Measurements from ENCODE around the gene RGS6. TPM values are rescaled to one million over a fixed set of nuclear protein-coding genes. Genes with fewer than 3 reads are reported as not detected.

The RGS6 gene
- total and polyA plus RNA-seq, 2 of the 4 experiments (the other 2 are of a cell fraction): not detected

- H2BK15ac ChIP-seq (ENCODE audit: low read depth, low read length): no peak overlapping the region
- no peaks in the 10 kb centered on the region for H3K36me3 ChIP-seq (ENCODE audit: control insufficient read depth, insufficient read depth, low read length)
- no peak overlapping the region for H3K4ac ChIP-seq (ENCODE audit: low read depth, low read length)
- H3K18ac ChIP-seq (ENCODE audit: low read depth, low read length): no peak overlapping the region
- no peak overlapping the region for H3K9ac ChIP-seq (ENCODE audit: low read depth, low read length)
- WGBS, 2 experiments (ENCODE audit: extremely low coverage in 2 of 2, insufficient read length in 1 of 2): no CpG with 5 or more reads among the region's 2 CpGs
- H3K9me3 ChIP-seq (ENCODE audit: control insufficient read depth, insufficient read depth, low read length): no peaks in the 10 kb centered on the region
- no peak overlapping the region for H3K4me2 ChIP-seq (ENCODE audit: low read depth, low read length)
- H3K14ac ChIP-seq (replicated peaks; ENCODE audit: low read depth, low read length): no peak overlapping the region
- H3K79me1 ChIP-seq (ENCODE audit: low read depth in 1 of 2, low read length in 2 of 2): no peaks in the 10 kb centered on the region
- no peak overlapping the region for H3K23ac ChIP-seq (ENCODE audit: low read depth, low read length)
- no peak overlapping the region for H2BK120ac ChIP-seq (ENCODE audit: low read depth, low read length)
- TF ChIP-seq USF2 (IDR thresholded peaks at IDR 0.05; ENCODE audit: low read depth, low read length) (no peak), BHLHE40 (IDR thresholded peaks at IDR 0.05; ENCODE audit: low read depth, low read length) (no peak), CEBPB (IDR thresholded peaks at IDR 0.05; ENCODE audit: low read depth, low read length) (no peak), NFE2L2 (IDR thresholded peaks at IDR 0.05; ENCODE audit: low read depth, low read length) (no peak), FOS (IDR thresholded peaks at IDR 0.05; ENCODE audit: low read depth, low read length) (no peak), RCOR1 (IDR thresholded peaks at IDR 0.05; ENCODE audit: insufficient replicate concordance, low read length) (no peak), MXI1 (IDR thresholded peaks at IDR 0.05; ENCODE audit: borderline replicate concordance, low read depth, low read length) (no peak), MAFK (IDR thresholded peaks at IDR 0.05; ENCODE audit: low read depth, low read length) (no peak), CTCF (conservative IDR thresholded peaks at IDR 0.05; ENCODE audit: low read depth, low read length) (no peak), POLR2A (IDR thresholded peaks at IDR 0.05; ENCODE audit: low read depth, low read length) (no peak), RAD21 (IDR thresholded peaks at IDR 0.05; ENCODE audit: low read length) (no peak), SMC3 (IDR thresholded peaks at IDR 0.05; ENCODE audit: low read depth, low read length) (no peak), RFX5 (IDR thresholded peaks at IDR 0.05; ENCODE audit: low read depth, low read length) (no peak), MAZ (IDR thresholded peaks at IDR 0.05; ENCODE audit: borderline replicate concordance, low read depth, low read length) (no peak), CHD1 (IDR thresholded peaks at IDR 0.05; ENCODE audit: low read depth, low read length) (no peak)
- TF ChIP-seq, protein P1, sequence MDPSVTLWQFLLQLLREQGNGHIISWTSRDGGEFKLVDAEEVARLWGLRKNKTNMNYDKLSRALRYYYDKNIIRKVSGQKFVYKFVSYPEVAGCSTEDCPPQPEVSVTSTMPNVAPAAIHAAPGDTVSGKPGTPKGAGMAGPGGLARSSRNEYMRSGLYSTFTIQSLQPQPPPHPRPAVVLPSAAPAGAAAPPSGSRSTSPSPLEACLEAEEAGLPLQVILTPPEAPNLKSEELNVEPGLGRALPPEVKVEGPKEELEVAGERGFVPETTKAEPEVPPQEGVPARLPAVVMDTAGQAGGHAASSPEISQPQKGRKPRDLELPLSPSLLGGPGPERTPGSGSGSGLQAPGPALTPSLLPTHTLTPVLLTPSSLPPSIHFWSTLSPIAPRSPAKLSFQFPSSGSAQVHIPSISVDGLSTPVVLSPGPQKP (IDR thresholded peaks at IDR 0.05; ENCODE audit: borderline replicate concordance, low read depth, low read length): no peak
- H4K20me1 ChIP-seq (ENCODE audit: insufficient read depth, low read length): no peaks in the 10 kb centered on the region
- H2AK9ac ChIP-seq (replicated peaks; ENCODE audit: low read depth, low read length, poor library complexity): no peak overlapping the region
- no peak overlapping the region for H2BK20ac ChIP-seq (ENCODE audit: low read depth, low read length)
- no peak overlapping the region for H2AFZ ChIP-seq (replicated peaks; ENCODE audit: low read length, poor library complexity)
- no peaks in the 10 kb centered on the region for H3K9me1 ChIP-seq (ENCODE audit: insufficient read depth, low read length)
- no peak overlapping the region for H3K4me3 ChIP-seq (ENCODE audit: insufficient read depth, low read depth, low read length)
- dilution Hi-C loops (cut with HindIII; ENCODE audit: low sequenced_read_pairs, unreplicated experiment) (no loop called here), intact Hi-C loops (cut with micrococcal nuclease) (no loop called here), in situ Hi-C loops (cut with MboI; ENCODE audit: low sequenced_read_pairs) (no loop called here)
- H4K8ac ChIP-seq (ENCODE audit: low read depth in 2 of 2, low read length in 2 of 2): no peak overlapping the region
- no peaks in the 10 kb centered on the region for H3K27me3 ChIP-seq (ENCODE audit: control insufficient read depth, insufficient read depth, low read length)
- H2AK5ac ChIP-seq (ENCODE audit: low read depth, low read length): no peak overlapping the region
- no peaks in the 10 kb centered on the region for H3K4me1 ChIP-seq (ENCODE audit: control insufficient read depth, insufficient read depth, low read length)
- no peak overlapping the region for H3K27ac ChIP-seq (ENCODE audit: insufficient read depth, low read length)
- no peak overlapping the region for H3K56ac ChIP-seq (ENCODE audit: extremely low read depth, insufficient read depth, low read length)
- no peak overlapping the region for H2BK5ac ChIP-seq (ENCODE audit: low read depth, low read length, poor library complexity, severe bottlenecking)
- ATAC-seq (ENCODE audit: low read depth) (no peak), DNase-seq (no peak)
- ChIA-PET CTCF (no interaction called here), POLR2A (ENCODE audit: unreplicated experiment) (no interaction called here)
- no TSS peak for BruUV-seq (replicated peaks)
- H4K5ac ChIP-seq (ENCODE audit: low read depth, low read length): no peak overlapping the region
- H4K91ac ChIP-seq (ENCODE audit: insufficient read depth, low read depth, low read length): no peak overlapping the region
These were observed 194.3 kb downstream of the RGS6 start for GRCh38 chr14:72126561-72126960.
